ENCODE data around the gene RAB24.
"Not testable (repeated sequence)": the region's sequence is repeated elsewhere in the genome, so short reads cannot be mapped to it uniquely, and the experiment has no call there.

The RAB24 gene

DNA sequence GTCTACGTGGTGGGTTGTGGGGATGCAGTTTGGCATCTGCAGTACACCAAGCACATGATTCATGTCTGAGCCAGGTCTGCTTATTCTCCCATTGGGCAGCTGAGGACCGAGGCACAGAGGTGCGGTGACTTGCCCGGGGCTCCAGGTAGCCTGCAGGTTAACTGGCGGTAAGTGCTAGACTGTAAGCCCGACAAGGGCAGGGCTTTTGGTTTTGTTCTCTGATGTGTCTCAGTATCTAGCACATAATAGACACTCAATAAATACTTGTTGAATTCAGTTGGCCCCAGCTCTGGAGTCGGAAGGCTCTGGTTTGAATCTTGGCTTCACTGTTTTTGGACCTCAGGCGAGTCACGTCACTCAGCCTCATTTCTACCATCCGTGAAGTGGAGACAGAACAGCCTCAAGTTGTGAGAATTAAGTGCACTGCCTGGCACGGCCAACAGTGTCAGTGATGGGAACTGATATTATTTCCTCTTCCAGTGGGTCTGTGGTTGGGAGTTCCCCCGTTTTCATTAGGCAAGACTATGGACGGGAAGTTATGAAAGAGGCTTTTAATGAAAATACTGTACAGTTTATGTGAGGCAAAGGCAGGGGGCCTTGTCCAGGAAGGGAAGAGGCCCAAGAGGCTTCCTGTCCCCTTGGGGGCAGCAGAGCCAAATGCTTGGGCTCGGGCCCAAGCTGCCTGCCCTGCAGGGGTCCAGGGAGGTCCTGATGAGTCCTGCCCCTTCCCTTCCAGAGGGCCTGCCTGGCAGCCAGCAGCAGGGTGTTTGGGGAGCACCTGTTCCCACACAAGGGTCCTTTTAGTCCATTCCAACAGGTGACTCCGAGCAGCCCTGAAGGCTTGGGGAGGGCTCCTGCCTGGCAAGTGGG, 3.4 kb upstream of the RAB24 start:
- peak overlapping the region; percentile 95 for H3K27ac ChIP-seq
- peak overlapping the region; percentile 79 to 99 for H3K4me3 ChIP-seq (ENCODE audit: low read depth in 1 of 2, low read length in 1 of 2)
- peaks cover 37% of the 10 kb centered on the region for H3K36me3 ChIP-seq
- TF ChIP-seq, protein P1, sequence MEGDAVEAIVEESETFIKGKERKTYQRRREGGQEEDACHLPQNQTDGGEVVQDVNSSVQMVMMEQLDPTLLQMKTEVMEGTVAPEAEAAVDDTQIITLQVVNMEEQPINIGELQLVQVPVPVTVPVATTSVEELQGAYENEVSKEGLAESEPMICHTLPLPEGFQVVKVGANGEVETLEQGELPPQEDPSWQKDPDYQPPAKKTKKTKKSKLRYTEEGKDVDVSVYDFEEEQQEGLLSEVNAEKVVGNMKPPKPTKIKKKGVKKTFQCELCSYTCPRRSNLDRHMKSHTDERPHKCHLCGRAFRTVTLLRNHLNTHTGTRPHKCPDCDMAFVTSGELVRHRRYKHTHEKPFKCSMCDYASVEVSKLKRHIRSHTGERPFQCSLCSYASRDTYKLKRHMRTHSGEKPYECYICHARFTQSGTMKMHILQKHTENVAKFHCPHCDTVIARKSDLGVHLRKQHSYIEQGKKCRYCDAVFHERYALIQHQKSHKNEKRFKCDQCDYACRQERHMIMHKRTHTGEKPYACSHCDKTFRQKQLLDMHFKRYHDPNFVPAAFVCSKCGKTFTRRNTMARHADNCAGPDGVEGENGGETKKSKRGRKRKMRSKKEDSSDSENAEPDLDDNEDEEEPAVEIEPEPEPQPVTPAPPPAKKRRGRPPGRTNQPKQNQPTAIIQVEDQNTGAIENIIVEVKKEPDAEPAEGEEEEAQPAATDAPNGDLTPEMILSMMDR (IDR thresholded peaks at IDR 0.05), result peak; percentile 95
- H3K27me3 ChIP-seq, result no peaks in the 10 kb centered on the region
- H3K9me3 ChIP-seq, result no peaks in the 10 kb centered on the region
- peaks cover 85 to 89% of the 10 kb centered on the region in 2 experiments for H3K4me1 ChIP-seq (ENCODE audit: control insufficient read depth in 1 of 2, insufficient read depth in 1 of 2, low read depth in 1 of 2, low read length in 1 of 2)

DNA sequence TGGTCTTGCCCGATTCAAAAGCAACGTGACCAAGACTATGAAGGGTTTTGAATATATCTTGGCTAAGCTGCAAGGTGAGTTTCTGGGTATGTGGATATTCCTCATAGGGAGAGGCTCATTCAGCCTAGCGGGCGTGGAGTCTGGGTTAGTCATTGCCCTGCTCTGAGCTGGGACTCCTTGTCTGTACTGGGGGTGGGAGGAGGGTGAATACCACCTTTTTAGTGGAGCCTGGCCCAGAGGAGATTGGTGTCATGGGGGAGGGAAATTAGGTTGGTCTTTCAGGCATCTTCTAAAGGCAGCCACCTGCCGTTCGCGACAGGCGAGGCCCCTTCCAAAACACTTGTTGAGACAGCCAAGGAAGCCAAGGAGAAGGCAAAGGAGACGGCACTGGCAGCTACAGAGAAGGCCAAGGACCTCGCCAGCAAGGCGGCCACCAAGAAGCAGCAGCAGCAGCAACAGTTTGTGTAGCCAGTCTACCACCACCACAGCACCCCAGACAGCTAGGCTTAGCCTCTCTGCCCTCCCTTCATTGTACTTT, 2.7 kb upstream of the RAB24 start:
- Histone ChIP-seq H3K36me3 (peaks cover 45% of the 10 kb centered on the region), H3K4me1 (ENCODE audit: control insufficient read depth in 1 of 2, insufficient read depth in 1 of 2, low read depth in 1 of 2, low read length in 1 of 2) (peaks cover 85 to 89% of the 10 kb centered on the region in 2 experiments), H3K4me3 (ENCODE audit: low read depth in 1 of 2, low read length in 1 of 2) (peak overlapping the region; percentile 79 to 99), H3K27ac (peak overlapping the region; percentile 95)
- not testable (repeated sequence) for H3K9me3 ChIP-seq, H3K27me3 ChIP-seq

DNA sequence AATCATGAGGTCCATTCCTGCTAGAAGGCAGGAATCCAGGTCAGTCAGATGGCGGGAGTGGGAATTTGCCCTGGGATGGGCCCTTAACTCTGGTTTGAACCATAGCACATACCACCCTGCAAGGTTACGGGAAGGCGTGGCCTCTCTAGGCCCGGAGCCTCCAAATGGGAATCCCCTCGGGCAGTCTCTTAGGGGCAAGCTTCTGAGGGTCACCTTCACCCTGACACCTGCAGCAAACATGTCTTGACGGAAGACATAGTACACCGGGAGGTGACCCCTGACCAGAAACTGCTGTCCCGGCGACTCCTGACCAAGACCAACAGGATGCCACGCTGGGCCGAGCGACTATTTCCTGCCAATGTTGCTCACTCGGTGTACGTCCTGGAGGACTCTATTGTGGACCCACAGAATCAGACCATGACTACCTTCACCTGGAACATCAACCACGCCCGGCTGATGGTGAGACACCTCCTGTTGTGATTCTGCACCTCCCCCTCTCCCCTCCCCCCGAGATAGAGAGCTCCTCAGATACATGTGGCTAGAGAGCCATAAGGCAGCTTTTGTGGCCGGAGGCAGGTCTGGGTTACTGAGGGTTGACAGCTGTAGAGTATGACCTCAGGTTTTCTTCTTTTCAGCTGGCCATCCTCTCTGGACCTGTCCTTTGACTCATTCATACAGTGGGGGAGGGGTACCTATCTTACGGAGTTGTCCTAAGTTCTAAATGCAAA, 1.0 kb upstream of the RAB24 start:
- Histone ChIP-seq H3K4me1 (ENCODE audit: control insufficient read depth in 1 of 2, insufficient read depth in 1 of 2, low read depth in 1 of 2, low read length in 1 of 2) (peaks cover 85 to 89% of the 10 kb centered on the region in 2 experiments), H3K9me3 (no peaks in the 10 kb centered on the region), H3K4me3 (ENCODE audit: low read depth in 1 of 2, low read length in 1 of 2) (peak overlapping the region; percentile 79 to 99), H3K27me3 (no peaks in the 10 kb centered on the region), H3K36me3 (peaks cover 51% of the 10 kb centered on the region), H3K27ac (peak overlapping the region; percentile 95)
- TF ChIP-seq, protein P1 (IDR thresholded peaks at IDR 0.05), result no peak

DNA sequence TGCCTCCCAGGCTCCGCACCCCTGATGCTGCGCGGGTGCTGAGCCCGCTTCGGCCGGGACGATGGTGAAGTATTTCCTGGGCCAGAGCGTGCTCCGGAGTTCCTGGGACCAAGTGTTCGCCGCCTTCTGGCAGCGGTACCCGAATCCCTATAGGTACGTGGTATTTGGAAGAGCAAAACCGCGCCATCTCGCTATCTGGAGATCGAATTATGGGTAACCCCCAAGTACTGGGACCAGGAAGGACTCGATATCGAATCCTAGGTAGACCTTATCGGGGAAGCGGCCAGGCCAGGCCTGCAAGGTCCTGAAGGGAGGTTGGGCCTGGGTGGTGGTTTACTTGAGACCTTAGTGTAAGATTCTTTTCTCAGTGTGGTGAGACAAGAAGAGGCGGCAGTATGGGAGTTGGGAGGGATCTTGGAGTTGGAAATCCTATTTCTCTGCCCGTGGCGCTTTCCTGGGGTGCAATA, 439 bp upstream of the RAB24 start:
- Histone ChIP-seq H3K27ac (peak overlapping the region; percentile 95), H3K36me3 (peaks cover 57% of the 10 kb centered on the region), H3K4me1 (ENCODE audit: control insufficient read depth in 1 of 2, insufficient read depth in 1 of 2, low read depth in 1 of 2, low read length in 1 of 2) (peaks cover 85 to 89% of the 10 kb centered on the region in 2 experiments), H3K27me3 (no peaks in the 10 kb centered on the region), H3K4me3 (ENCODE audit: low read depth in 1 of 2, low read length in 1 of 2) (peak overlapping the region; percentile 79 to 99), H3K9me3 (no peaks in the 10 kb centered on the region)
- TF ChIP-seq, protein P1 (IDR thresholded peaks at IDR 0.05), result no peak

DNA sequence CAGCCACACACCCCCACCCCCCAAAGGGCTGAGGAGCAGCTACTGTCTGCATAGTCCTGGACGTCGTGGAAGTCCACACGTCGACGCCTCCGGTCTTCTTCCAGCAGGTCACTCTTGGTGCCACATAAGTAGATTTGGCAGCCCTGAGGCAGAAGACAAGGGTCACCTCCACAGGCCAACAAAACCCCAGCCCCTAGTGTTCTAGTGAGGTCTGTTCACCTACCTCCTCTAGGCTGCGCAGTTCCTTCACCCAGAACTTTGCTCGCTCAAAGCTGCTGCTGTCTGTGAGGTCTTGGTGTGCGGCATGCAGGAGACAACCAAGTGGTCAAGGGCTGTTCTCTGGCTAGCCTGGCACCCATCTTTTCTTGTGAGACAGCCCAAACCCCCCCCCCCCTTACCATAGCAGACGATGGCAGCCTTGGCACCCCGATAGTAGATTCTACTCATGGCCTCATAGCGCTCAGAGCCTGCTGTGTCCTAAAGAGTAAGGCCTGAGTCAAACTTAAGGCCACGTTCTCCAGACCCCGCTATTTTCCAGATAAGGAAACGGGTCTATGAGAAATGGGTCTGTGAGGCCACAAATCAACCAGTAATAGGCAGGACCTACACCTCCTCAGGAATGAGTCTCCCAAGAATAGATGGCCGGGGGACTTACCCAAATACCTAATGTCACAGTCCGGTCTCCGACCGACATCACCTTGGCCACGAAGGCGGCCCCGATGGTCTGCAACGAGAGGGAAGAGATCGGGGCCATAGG, 987 bp downstream of the RAB24 start:
- H3K27ac ChIP-seq, result peak overlapping the region; percentile 95
- no peaks in the 10 kb centered on the region for H3K27me3 ChIP-seq
- no peaks in the 10 kb centered on the region for H3K9me3 ChIP-seq
- H3K36me3 ChIP-seq, result peaks cover 63% of the 10 kb centered on the region
- TF ChIP-seq, protein P1 (IDR thresholded peaks at IDR 0.05), result no peak
- H3K4me3 ChIP-seq (ENCODE audit: low read depth in 1 of 2, low read length in 1 of 2), result peak overlapping the region; percentile 79 to 99
- H3K4me1 ChIP-seq (ENCODE audit: control insufficient read depth in 1 of 2, insufficient read depth in 1 of 2, low read depth in 1 of 2, low read length in 1 of 2), result peaks cover 85 to 89% of the 10 kb centered on the region in 2 experiments
